Epithelial cell of esophagus (primary cell): ENCODE data around the gene MYO15A.

Experiments
- DNase-seq: peaks from one replicate; pipeline ENCODE4 v3.0.0; 2010; ENCODE audit warnings: low read depth
- H3K4me3 ChIP-seq: 2 replicates; pipeline ENCODE4 v1.5.1; 2011; ENCODE audit warnings: mild to moderate bottlenecking, low read length, control low read depth
- TF ChIP-seq, protein P1 (sequence below): IDR thresholded peaks from 2 replicates; pipeline ENCODE4 v1.5.1; 2011; ENCODE audit warnings: low read depth, mild to moderate bottlenecking, low read length, control low read depth, inconsistent platforms; ENCODE audit not compliant: insufficient read depth; ENCODE audit errors: missing control alignments

Gene MYO15A

DNA sequence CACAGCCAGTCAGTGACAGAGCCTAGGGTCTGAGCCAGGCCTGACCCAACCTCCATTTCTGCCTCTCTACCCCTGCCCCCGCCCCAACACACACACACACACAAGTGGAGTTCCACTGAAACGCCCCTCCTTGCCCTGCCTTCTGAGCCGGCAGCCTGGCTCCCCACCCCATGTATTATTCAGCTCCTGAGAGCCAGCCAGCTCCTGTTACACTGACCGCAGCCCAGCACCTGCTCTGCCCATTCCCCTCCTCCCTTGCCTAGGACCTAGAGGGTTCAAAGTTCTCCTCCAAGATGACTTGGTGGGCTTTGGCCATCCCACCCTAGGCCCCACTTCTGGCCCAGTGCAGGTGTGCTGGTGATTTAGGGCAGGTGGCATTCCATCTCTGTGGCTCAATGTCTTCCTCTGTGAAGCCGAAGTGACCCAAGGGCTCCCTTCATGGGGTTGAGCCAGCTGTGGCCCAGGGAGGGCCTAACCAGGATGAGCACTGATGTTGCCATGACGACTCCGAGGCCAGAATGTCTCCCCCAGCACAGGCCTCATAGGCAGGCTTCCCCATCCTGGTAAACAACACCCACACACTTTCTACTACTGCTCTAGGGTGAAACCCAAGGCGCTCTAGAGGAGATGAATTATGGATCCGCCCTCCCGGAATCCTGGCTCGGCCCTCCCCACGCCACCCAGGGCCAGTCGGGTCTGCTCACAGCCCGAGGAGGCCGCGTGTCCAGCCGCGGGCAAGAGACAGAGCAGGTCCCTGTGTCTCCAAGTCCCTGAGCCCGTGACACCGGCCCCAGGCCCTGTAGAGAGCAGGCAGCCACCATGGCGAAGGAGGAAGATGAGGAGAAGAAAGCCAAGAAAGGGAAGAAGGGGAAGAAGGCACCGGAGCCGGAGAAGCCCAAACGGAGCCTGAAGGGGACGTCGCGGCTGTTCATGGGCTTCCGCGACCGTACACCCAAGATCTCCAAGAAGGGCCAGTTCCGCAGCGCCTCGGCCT, 9.7 kb downstream of the MYO15A start:
- no peak for DNase-seq

DNA sequence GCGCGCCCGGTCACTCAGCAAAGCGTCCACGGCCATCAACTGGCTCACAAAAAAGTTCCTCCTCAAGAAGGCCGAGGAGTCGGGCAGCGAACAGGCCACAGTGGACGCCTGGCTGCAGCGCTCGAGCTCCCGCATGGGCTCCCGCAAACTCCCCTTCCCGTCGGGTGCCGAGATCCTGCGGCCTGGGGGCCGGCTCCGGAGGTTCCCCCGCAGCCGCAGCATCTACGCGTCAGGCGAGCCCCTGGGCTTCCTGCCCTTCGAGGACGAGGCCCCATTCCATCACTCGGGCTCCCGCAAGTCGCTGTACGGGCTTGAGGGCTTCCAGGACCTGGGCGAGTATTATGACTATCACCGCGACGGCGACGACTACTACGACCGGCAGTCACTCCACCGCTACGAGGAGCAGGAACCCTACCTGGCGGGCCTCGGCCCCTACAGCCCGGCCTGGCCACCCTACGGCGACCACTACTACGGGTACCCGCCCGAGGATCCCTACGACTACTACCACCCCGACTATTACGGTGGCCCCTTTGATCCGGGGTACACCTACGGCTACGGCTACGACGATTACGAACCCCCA, 10.7 kb downstream of the MYO15A start:
- H3K4me3 ChIP-seq, result no peak overlapping the region
- TF ChIP-seq, protein P1, sequence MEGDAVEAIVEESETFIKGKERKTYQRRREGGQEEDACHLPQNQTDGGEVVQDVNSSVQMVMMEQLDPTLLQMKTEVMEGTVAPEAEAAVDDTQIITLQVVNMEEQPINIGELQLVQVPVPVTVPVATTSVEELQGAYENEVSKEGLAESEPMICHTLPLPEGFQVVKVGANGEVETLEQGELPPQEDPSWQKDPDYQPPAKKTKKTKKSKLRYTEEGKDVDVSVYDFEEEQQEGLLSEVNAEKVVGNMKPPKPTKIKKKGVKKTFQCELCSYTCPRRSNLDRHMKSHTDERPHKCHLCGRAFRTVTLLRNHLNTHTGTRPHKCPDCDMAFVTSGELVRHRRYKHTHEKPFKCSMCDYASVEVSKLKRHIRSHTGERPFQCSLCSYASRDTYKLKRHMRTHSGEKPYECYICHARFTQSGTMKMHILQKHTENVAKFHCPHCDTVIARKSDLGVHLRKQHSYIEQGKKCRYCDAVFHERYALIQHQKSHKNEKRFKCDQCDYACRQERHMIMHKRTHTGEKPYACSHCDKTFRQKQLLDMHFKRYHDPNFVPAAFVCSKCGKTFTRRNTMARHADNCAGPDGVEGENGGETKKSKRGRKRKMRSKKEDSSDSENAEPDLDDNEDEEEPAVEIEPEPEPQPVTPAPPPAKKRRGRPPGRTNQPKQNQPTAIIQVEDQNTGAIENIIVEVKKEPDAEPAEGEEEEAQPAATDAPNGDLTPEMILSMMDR, result no peak

More for the DNA sequence above, 9.7 kb downstream of the MYO15A start:
- H3K4me3 ChIP-seq, result no peak overlapping the region
- TF ChIP-seq, protein P1, result no peak

GRCh38 chr17:18119938-18120337, 11.4 kb downstream of the MYO15A start:
- no peak overlapping the region for H3K4me3 ChIP-seq
- TF ChIP-seq, protein P1, result no peak
- DNase-seq, result no peak

More for the DNA sequence above, 10.7 kb downstream of the MYO15A start:
- DNase-seq, result no peak

DNA sequence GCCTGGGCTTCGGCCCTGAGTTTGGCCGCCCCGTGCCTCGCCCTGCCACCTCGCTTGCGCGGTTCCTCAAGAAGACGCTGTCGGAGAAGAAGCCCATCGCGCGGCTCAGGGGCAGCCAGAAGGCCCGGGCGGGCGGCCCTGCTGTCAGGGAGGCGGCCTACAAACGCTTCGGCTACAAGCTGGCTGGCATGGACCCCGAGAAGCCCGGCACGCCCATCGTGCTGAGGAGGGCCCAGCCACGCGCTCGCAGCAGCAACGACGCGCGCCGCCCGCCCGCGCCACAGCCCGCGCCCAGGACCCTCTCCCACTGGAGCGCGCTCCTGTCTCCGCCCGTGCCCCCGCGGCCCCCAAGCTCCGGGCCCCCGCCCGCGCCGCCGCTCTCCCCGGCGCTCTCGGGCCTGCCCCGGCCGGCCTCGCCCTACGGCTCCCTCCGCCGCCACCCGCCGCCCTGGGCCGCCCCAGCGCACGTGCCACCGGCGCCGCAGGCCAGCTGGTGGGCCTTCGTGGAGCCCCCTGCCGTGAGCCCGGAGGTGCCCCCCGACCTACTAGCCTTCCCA, 12.0 kb downstream of the MYO15A start:
- no peak overlapping the region for H3K4me3 ChIP-seq
- TF ChIP-seq, protein P1, result no peak
- no peak for DNase-seq

DNA sequence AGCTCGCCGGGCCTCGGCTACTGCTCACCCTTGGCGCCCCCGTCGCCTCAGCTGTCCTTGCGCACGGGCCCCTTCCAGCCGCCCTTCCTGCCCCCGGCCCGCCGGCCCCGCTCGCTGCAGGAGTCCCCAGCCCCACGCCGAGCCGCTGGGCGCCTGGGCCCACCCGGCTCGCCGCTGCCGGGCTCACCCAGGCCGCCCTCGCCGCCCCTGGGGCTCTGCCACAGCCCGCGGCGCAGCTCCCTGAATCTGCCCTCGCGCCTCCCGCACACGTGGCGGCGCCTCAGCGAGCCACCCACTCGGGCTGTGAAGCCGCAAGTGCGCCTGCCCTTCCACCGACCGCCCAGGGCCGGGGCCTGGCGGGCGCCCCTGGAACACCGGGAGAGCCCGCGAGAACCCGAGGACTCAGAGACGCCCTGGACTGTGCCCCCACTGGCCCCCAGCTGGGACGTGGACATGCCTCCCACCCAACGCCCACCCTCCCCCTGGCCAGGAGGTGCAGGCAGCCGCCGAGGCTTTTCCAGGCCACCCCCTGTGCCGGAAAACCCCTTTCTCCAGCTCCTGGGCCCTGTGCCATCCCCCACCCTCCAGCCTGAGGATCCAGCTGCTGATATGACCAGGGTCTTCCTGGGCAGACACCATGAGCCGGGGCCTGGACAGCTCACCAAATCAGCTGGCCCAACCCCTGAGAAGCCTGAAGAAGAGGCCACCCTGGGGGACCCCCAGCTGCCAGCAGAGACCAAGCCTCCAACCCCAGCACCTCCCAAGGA, 12.8 kb downstream of the MYO15A start:
- no peak overlapping the region for H3K4me3 ChIP-seq
- TF ChIP-seq, protein P1, result no peak
- no peak for DNase-seq

GRCh38 chr17:18122990-18123753, 14.6 kb downstream of the MYO15A start:
- H3K4me3 ChIP-seq, result no peak overlapping the region
- DNase-seq, result no peak
- TF ChIP-seq, protein P1, result no peak
